ENCODE data around the gene EGFL7.
"Not testable (repeated sequence)": the region's sequence is repeated elsewhere in the genome, so short reads cannot be mapped to it uniquely, and the experiment has no call there.

EGFL7 gene

DNA sequence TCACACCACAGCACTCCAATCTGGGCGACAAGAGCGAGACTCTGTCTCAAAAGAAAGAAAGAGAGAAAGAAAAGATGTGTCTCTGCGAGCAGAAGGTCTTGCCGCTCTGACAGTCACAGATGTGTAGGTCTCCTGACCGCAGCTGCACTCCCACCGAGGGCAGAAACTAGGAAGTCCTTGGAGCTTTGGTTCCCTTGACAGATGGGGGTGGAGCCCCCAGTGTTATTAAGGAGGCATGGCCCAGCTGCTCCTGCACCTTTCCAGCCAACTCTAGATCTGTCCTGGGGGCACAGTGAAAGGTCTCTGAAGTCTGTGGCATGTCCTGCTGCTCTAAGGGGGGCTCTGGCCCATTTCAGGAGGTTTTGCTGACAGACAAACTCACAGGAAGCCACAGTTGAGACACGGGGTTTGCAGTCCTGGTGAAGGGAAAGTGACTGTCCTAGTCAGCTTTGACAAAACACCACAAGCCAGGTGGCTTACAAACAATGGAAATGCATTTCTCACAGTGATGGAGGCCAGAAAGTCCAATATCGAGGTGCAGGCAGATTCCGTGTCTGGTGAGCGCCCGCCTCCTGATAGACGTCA is 40.7 kb downstream of the EGFL7 start:
- Histone ChIP-seq H3K9me3 (ENCODE audit: insufficient read depth, low read length) (no peaks in the 10 kb centered on the region), H3K36me3 (ENCODE audit: insufficient read depth, insufficient read length, low read length) (no peaks in the 10 kb centered on the region), H3K4me1 (ENCODE audit: insufficient read depth, insufficient read length) (peaks cover 6% of the 10 kb centered on the region), H3K9ac (ENCODE audit: insufficient read length, low read depth) (no peak overlapping the region), H3K27me3 (ENCODE audit: insufficient read depth, insufficient read length) (no peaks in the 10 kb centered on the region), H3K4me3 (ENCODE audit: insufficient read length, low read depth) (no peak overlapping the region)
- DNase-seq (ENCODE audit: low read depth, low spot score) = no peak
- TF ChIP-seq YY1 (IDR thresholded peaks at IDR 0.05; ENCODE audit: insufficient read depth, insufficient read length) (no peak), SUZ12 (IDR thresholded peaks at IDR 0.05; ENCODE audit: extremely low read depth, insufficient read depth, insufficient read length) (no peak), ZNF274 (IDR thresholded peaks at IDR 0.05; ENCODE audit: low read depth, low read length) (no peak)

DNA sequence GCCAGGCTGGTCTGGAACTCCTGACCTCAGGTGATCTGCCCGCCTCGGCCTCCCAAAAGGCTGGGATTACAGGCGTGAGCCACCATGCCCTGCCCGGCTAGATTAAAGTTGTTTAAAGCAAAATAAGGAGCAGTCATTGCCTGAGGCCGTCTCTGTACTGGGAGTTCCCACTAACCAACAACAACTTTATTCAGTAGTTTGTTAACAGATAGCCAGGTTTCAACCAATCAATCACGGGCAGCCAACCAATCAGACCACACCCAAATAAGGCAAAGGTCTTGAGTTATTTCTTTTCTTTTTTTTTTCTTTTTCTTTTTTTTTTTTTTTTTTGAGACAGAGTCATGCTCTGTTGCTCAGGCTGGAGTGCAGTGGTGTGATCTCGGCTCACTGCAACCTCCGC is 42.0 kb downstream of the EGFL7 start:
- H3K4me1 ChIP-seq (ENCODE audit: insufficient read depth, insufficient read length) = peaks cover 14% of the 10 kb centered on the region
- not testable (repeated sequence) for H3K9ac ChIP-seq (ENCODE audit: insufficient read length, low read depth); H3K27me3 ChIP-seq (ENCODE audit: insufficient read depth, insufficient read length); H3K4me3 ChIP-seq (ENCODE audit: insufficient read length, low read depth); H3K9me3 ChIP-seq (ENCODE audit: insufficient read depth, low read length); DNase-seq (ENCODE audit: low read depth, low spot score); H3K36me3 ChIP-seq (ENCODE audit: insufficient read depth, insufficient read length, low read length)

DNA sequence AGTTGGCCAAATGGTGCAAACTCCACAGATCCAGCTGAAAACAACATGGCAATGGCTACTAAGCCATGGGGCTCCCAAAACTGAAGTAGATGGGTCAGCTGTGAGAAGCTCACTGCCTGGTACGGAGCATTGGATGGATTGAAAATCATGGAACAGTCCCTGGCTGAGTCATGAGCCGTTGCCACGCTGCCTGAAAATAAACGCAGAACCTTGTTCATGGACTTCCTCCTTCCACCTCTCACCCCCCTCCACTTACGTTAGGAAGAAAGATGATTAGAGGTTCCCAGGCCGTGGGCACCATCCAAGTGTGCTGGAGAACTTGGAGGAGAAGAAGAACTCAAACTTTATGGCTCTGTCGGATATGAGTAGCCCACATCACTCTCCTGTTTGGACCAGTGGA is 42.8 kb downstream of the EGFL7 start:
- H3K36me3 ChIP-seq (ENCODE audit: insufficient read depth, insufficient read length, low read length) = no peaks in the 10 kb centered on the region
- peaks cover 2% of the 10 kb centered on the region for H3K27me3 ChIP-seq (ENCODE audit: insufficient read depth, insufficient read length)
- DNase-seq (ENCODE audit: low read depth, low spot score) = no peak
- H3K4me3 ChIP-seq (ENCODE audit: insufficient read length, low read depth) = no peak overlapping the region
- no peaks in the 10 kb centered on the region for H3K9me3 ChIP-seq (ENCODE audit: insufficient read depth, low read length)
- TF ChIP-seq YY1 (IDR thresholded peaks at IDR 0.05; ENCODE audit: insufficient read depth, insufficient read length) (no peak), ZNF274 (IDR thresholded peaks at IDR 0.05; ENCODE audit: low read depth, low read length) (no peak), SUZ12 (IDR thresholded peaks at IDR 0.05; ENCODE audit: extremely low read depth, insufficient read depth, insufficient read length) (no peak)
- H3K9ac ChIP-seq (ENCODE audit: insufficient read length, low read depth) = no peak overlapping the region
- peaks cover 16% of the 10 kb centered on the region for H3K4me1 ChIP-seq (ENCODE audit: insufficient read depth, insufficient read length)

DNA sequence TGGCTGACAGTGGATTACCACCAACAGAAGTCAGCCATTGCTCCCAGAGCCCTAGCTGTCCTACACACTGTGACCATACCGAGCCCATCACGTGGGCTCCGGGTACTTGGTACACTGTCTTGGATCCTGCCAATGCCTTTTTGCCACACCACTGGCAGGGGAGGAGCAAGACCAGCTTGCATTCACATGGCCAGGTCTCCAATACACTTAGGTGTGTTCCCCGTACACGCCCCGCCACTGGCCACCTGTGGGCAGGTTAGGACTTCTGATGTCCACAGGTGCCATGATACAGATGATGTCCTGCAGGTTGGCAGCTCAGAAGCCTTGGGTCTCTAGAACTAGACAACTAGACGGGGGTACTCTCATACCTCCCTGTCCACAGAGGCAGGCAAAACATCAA is 44.3 kb downstream of the EGFL7 start:
- peaks cover 12% of the 10 kb centered on the region for H3K4me1 ChIP-seq (ENCODE audit: insufficient read depth, insufficient read length)
- TF ChIP-seq ZNF274 (IDR thresholded peaks at IDR 0.05; ENCODE audit: low read depth, low read length) (no peak), SUZ12 (IDR thresholded peaks at IDR 0.05; ENCODE audit: extremely low read depth, insufficient read depth, insufficient read length) (no peak), YY1 (IDR thresholded peaks at IDR 0.05; ENCODE audit: insufficient read depth, insufficient read length) (no peak)
- H3K4me3 ChIP-seq (ENCODE audit: insufficient read length, low read depth) = no peak overlapping the region
- no peaks in the 10 kb centered on the region for H3K36me3 ChIP-seq (ENCODE audit: insufficient read depth, insufficient read length, low read length)
- peaks cover 9% of the 10 kb centered on the region for H3K27me3 ChIP-seq (ENCODE audit: insufficient read depth, insufficient read length)
- DNase-seq (ENCODE audit: low read depth, low spot score) = no peak
- H3K9ac ChIP-seq (ENCODE audit: insufficient read length, low read depth) = no peak overlapping the region
- H3K9me3 ChIP-seq (ENCODE audit: insufficient read depth, low read length) = no peaks in the 10 kb centered on the region

DNA sequence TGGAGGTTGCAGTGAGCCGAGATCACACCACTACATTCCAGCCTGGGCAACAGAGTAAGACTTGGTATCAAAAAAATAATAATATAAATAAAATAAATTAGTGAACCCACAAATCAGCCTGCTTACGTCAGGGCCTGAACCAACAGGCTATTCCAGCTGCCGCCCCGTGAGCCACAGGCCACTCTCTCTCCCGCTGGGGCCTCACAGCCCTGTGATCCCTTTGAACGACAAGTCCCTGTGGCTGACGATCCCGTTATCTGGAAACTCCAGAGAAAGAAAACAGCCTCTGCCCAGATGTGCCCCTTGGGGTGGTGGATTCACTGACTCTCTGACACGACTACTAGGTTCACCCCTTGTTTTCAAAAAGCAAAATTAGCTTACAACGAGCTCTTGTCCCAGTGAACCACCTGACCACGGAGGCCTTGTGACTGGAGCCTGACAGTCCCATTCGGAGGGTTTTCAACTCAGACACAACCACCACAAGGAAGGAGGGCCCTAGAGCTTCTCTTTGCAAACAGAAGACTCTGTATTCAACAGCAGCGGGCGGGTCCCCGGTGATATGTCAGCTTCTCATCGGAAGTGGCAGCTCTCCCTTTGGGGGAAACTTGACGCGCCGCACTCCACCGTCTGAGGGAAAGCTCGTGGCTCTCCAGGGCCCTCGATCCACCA is 45.3 kb downstream of the EGFL7 start:
- H3K27me3 ChIP-seq (ENCODE audit: insufficient read depth, insufficient read length) = peaks cover 9% of the 10 kb centered on the region
- H3K4me1 ChIP-seq (ENCODE audit: insufficient read depth, insufficient read length) = peaks cover 12% of the 10 kb centered on the region
- no peaks in the 10 kb centered on the region for H3K36me3 ChIP-seq (ENCODE audit: insufficient read depth, insufficient read length, low read length)
- TF ChIP-seq SUZ12 (IDR thresholded peaks at IDR 0.05; ENCODE audit: extremely low read depth, insufficient read depth, insufficient read length) (no peak), ZNF274 (IDR thresholded peaks at IDR 0.05; ENCODE audit: low read depth, low read length) (no peak), YY1 (IDR thresholded peaks at IDR 0.05; ENCODE audit: insufficient read depth, insufficient read length) (no peak)
- H3K4me3 ChIP-seq (ENCODE audit: insufficient read length, low read depth) = no peak overlapping the region
- DNase-seq (ENCODE audit: low read depth, low spot score) = no peak
- no peaks in the 10 kb centered on the region for H3K9me3 ChIP-seq (ENCODE audit: insufficient read depth, low read length)
- no peak overlapping the region for H3K9ac ChIP-seq (ENCODE audit: insufficient read length, low read depth)

DNA sequence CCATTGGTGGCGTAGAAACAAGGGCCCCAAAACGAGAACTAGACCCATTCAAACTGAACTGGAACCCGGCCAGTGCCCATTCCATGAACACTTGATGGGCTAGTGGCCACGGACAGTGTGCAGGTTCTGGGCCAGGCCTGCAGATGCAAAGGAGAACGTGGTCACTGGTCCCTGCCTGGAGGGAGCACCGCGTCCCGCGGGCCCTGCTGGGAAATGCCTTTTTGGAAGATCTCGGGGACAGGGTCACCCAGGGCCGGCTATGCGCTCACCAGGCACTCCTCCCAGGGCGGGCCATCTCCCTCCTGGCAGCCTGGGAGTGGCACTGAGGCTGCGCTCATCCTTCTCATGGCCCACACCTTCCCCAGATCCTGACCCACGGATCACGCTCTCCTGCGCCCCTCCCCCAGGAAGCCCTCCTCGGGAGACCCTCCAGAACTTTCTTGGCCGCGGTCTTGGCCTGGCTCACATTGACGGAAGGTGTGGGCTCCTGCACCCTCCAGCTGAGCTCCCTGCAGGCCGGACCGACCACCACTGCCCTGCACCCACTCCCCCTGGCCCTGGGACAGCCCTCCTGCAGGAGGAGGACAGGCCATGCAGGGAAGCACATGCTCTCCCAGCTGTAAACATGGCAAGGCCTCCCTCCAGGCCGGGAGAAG is 46.9 kb downstream of the EGFL7 start:
- Histone ChIP-seq H3K9me3 (ENCODE audit: insufficient read depth, low read length) (no peaks in the 10 kb centered on the region), H3K4me1 (ENCODE audit: insufficient read depth, insufficient read length) (peaks cover 25% of the 10 kb centered on the region), H3K9ac (ENCODE audit: insufficient read length, low read depth) (peak overlapping the region; percentile 5), H3K36me3 (ENCODE audit: insufficient read depth, insufficient read length, low read length) (peaks cover 2% of the 10 kb centered on the region), H3K4me3 (ENCODE audit: insufficient read length, low read depth) (no peak overlapping the region), H3K27me3 (ENCODE audit: insufficient read depth, insufficient read length) (peaks cover 9% of the 10 kb centered on the region)
- DNase-seq (ENCODE audit: low read depth, low spot score) = no peak
- TF ChIP-seq ZNF274 (IDR thresholded peaks at IDR 0.05; ENCODE audit: low read depth, low read length) (no peak), SUZ12 (IDR thresholded peaks at IDR 0.05; ENCODE audit: extremely low read depth, insufficient read depth, insufficient read length) (no peak), YY1 (IDR thresholded peaks at IDR 0.05; ENCODE audit: insufficient read depth, insufficient read length) (no peak)

DNA sequence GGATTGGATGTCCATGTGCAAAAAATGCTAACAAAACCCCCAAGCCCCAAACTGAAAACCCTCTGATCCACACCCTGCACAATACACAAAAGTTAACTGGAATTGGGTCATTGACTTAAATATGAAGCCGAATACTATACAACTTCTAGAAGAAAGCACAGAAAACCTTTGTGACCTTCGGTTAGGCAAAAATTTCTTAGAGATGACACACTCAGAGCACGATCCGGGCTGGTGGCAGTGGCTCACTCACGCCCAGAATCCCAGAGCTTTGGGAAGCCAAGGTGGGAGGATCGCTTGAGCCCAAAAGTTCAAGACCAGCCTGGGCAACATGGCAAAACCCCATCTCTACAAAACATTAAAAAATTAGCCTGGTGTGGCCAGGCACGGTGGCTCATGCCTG is 47.8 kb downstream of the EGFL7 start:
- Histone ChIP-seq H3K9ac (ENCODE audit: insufficient read length, low read depth) (no peak overlapping the region), H3K9me3 (ENCODE audit: insufficient read depth, low read length) (no peaks in the 10 kb centered on the region), H3K4me3 (ENCODE audit: insufficient read length, low read depth) (no peak overlapping the region), H3K4me1 (ENCODE audit: insufficient read depth, insufficient read length) (peaks cover 32% of the 10 kb centered on the region), H3K27me3 (ENCODE audit: insufficient read depth, insufficient read length) (peaks cover 9% of the 10 kb centered on the region), H3K36me3 (ENCODE audit: insufficient read depth, insufficient read length, low read length) (peaks cover 5% of the 10 kb centered on the region)
- TF ChIP-seq YY1 (IDR thresholded peaks at IDR 0.05; ENCODE audit: insufficient read depth, insufficient read length) (no peak), ZNF274 (IDR thresholded peaks at IDR 0.05; ENCODE audit: low read depth, low read length) (no peak), SUZ12 (IDR thresholded peaks at IDR 0.05; ENCODE audit: extremely low read depth, insufficient read depth, insufficient read length) (no peak)
- no peak for DNase-seq (ENCODE audit: low read depth, low spot score)

DNA sequence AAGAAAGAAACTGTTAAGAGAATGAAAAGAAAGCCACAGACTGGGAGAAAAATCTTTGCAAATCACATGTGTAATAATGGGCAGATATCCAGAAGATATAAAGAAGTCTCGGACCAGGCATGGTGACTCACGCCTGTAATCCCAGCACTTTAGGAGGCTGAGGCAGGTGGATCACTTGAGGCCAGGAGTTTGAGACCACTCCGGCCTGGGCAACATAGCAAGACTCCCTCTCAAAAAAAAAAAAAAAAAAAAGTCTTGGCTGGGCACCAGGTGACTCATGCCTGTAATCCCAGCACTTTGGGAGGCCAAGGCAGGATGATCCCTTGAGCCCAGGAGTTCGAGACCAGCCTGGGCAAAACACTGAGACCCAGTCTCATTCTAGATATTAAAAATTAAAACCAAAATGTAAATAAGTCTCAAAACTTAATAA is 48.5 kb downstream of the EGFL7 start:
- not testable (repeated sequence) for H3K9me3 ChIP-seq (ENCODE audit: insufficient read depth, low read length); DNase-seq (ENCODE audit: low read depth, low spot score); H3K4me3 ChIP-seq (ENCODE audit: insufficient read length, low read depth); H3K9ac ChIP-seq (ENCODE audit: insufficient read length, low read depth); H3K36me3 ChIP-seq (ENCODE audit: insufficient read depth, insufficient read length, low read length); H3K27me3 ChIP-seq (ENCODE audit: insufficient read depth, insufficient read length)
- H3K4me1 ChIP-seq (ENCODE audit: insufficient read depth, insufficient read length) = peaks cover 34% of the 10 kb centered on the region

All from NT2/D1 (cell line).